HepG2 (cell line): ENCODE results near the gene GSG1.

Experiments
- EP300 ChIP-seq, 3 experiments: sonication (generic) in 1 of 3; formaldehyde crosslinking in 1 of 3; IDR thresholded peaks; 2 replicates each; pipeline versions ENCODE4 v1.5.1 to v1.6.1; 2011 to 2020; ENCODE audit warnings: low read depth in 2 of 3, low read length in 2 of 3, borderline replicate concordance in 1 of 3, improper control_type of control experiment in 1 of 3, mild to moderate bottlenecking in 1 of 3, missing genetic modification reagents in 1 of 3, moderate library complexity in 1 of 3
- RAD21 ChIP-seq: fragments of 450-650 bp; formaldehyde crosslinking; IDR thresholded peaks from 2 replicates; pipeline ENCODE4 v1.5.0; 2020; ENCODE audit warnings: mild to moderate bottlenecking
- ZNF598 ChIP-seq: sonication (generic); formaldehyde crosslinking; IDR thresholded peaks from 2 replicates; pipeline ENCODE4 v1.5.1; 2020; ENCODE audit warnings: mild to moderate bottlenecking, missing genetic modification reagents, borderline replicate concordance

DNA sequence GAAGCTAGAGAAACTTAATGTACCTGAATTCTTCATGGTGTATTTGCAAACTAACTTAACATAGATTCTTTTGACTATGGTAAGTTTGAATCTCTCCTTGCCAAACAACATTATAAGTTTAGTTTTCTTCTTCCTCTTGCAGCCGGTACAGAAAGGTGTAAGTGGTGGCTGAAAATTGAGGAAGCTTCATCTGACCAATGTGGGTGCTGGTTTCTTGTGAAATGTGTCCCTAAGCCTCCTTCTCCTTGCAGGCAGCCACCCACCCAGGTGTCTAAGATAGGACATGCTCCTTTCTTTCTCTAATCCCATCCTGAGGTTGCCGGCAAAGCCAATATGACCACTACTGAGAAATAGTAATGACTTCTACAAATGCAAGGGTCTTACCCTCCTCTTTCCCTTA, 20.6 kb downstream of the GSG1 start:
- no peak for TF ChIP-seq ZNF598 (CRISPR knock-in tag)
- TF ChIP-seq RAD21 (CRISPR knock-in tag), result no peak
- no peak for TF ChIP-seq EP300 (IDR thresholded peaks at IDR 0.05; ENCODE audit: low read depth in 2 of 2, low read length in 2 of 2)
- no peak for TF ChIP-seq EP300 (CRISPR knock-in tag; IDR thresholded peaks at IDR 0.05; ENCODE audit: borderline replicate concordance)
